ENCODE results near the gene STAG3. TPM values are rescaled to one million over a fixed set of nuclear protein-coding genes. Genes with fewer than 3 reads are reported as not detected.

The STAG3 gene
- total RNA-seq, 1 donor from 2014 or later = 0.36 TPM

GRCh38 chr7:100155553-100156317 lies 22.0 kb upstream of the STAG3 start:
- H3K9me3 Mint-ChIP-seq (ENCODE audit: unreplicated experiment) = no peaks in the 10 kb centered on the region
- peaks cover 7% of the 10 kb centered on the region for H3K4me1 Mint-ChIP-seq (ENCODE audit: low read depth, unreplicated experiment)
- peaks cover 9% of the 10 kb centered on the region for H3K36me3 ChIP-seq (ENCODE audit: insufficient read depth, low read length)
- no peak overlapping the region for H2AFZ ChIP-seq (ENCODE audit: low read depth, low read length)
- peaks cover 7% of the 10 kb centered on the region for H3K4me1 ChIP-seq (ENCODE audit: insufficient read depth, low read length)
- peak overlapping the region; percentile 18 for H3K9ac ChIP-seq (ENCODE audit: low read length)
- H3K27me3 Mint-ChIP-seq (ENCODE audit: low read depth, unreplicated experiment) = no peaks in the 10 kb centered on the region
- no peaks in the 10 kb centered on the region for H3K27me3 ChIP-seq (ENCODE audit: insufficient read depth, low read length)
- H3K36me3 Mint-ChIP-seq (ENCODE audit: low read depth, unreplicated experiment) = peaks cover 10% of the 10 kb centered on the region
- DNase-seq (ENCODE audit: low read depth) = no peak
- TF ChIP-seq CTCF (IDR thresholded peaks at IDR 0.05; ENCODE audit: insufficient read depth, low read depth, low read length) (no peak), EZH2 (IDR thresholded peaks at IDR 0.05; ENCODE audit: insufficient read depth, low read length) (no peak)
- H3K9me3 ChIP-seq (ENCODE audit: insufficient read depth, low read depth, low read length) = no peaks in the 10 kb centered on the region
- no peak overlapping the region for H3K4me3 Mint-ChIP-seq (ENCODE audit: unreplicated experiment)
- H4K20me1 ChIP-seq (ENCODE audit: insufficient read depth, low read length) = peaks cover 47% of the 10 kb centered on the region
- H3K27ac ChIP-seq (ENCODE audit: low read depth, low read length) = no peak overlapping the region
- H3K27ac Mint-ChIP-seq (ENCODE audit: unreplicated experiment) = no peak overlapping the region
- H3K79me2 ChIP-seq (ENCODE audit: insufficient read depth, low read length) = peaks cover 35% of the 10 kb centered on the region
- FAIRE-seq = no peak
- no peak overlapping the region for H3K4me3 ChIP-seq (ENCODE audit: insufficient read depth, low read depth, low read length)
- no peak overlapping the region for H3K4me2 ChIP-seq (ENCODE audit: low read length)

DNA sequence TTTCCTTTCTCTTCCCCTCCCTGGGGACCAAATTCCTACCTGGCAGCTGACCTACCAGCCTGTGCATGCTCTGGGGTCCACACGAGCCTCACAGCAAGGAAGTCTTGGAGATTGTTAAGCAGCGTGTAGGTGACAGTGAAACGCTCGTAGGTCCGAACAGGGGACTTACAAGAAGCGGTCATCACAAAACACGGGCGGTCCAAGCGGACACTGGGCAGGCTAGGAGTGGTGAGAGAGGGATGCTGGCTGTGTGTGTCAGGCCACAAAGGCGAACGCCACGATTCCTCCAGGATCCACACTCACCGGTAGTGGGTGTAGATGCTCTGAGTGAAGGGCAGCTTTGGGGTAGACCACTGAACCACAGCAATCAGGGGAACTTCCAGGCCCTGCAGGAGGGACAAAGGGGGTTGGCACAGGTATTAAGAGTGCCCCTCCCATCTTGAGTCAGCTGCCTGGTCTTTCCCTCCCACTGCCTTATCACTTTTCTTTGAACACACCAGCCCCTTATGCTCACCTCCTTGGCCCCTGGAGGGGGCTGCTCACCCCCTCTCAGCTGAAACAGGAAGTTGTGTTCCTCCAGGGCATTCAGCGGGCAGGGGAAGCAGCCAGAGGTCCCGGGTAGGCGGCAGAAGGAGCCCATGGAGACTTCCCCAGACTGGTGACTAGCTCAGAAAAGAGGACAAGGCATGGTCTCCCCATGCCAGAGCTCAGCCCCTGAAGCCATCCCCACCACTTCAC lies 21.2 kb upstream of the STAG3 start:
- Histone ChIP-seq H3K9ac (ENCODE audit: low read length) (peak overlapping the region; percentile 93), H3K4me2 (ENCODE audit: low read length) (peak overlapping the region; percentile 92)

More for the DNA sequence above, 21.2 kb upstream of the STAG3 start:
- H3K27ac Mint-ChIP-seq (ENCODE audit: unreplicated experiment) = no peak overlapping the region
- Histone ChIP-seq H3K4me3 (ENCODE audit: insufficient read depth, low read depth, low read length) (peak overlapping the region; percentile 77), H2AFZ (ENCODE audit: low read depth, low read length) (no peak overlapping the region), H3K36me3 (ENCODE audit: insufficient read depth, low read length) (peaks cover 9% of the 10 kb centered on the region), H3K9me3 (ENCODE audit: insufficient read depth, low read depth, low read length) (no peaks in the 10 kb centered on the region), H3K27ac (ENCODE audit: low read depth, low read length) (no peak overlapping the region), H4K20me1 (ENCODE audit: insufficient read depth, low read length) (peaks cover 47% of the 10 kb centered on the region), H3K4me1 (ENCODE audit: insufficient read depth, low read length) (peaks cover 7% of the 10 kb centered on the region), H3K79me2 (ENCODE audit: insufficient read depth, low read length) (peaks cover 35% of the 10 kb centered on the region), H3K27me3 (ENCODE audit: insufficient read depth, low read length) (no peaks in the 10 kb centered on the region)
- H3K4me3 Mint-ChIP-seq (ENCODE audit: unreplicated experiment) = peak overlapping the region; percentile 50
- FAIRE-seq (no peak), DNase-seq (ENCODE audit: low read depth) (no peak)
- H3K36me3 Mint-ChIP-seq (ENCODE audit: low read depth, unreplicated experiment) = peaks cover 10% of the 10 kb centered on the region
- peaks cover 7% of the 10 kb centered on the region for H3K4me1 Mint-ChIP-seq (ENCODE audit: low read depth, unreplicated experiment)
- no peaks in the 10 kb centered on the region for H3K27me3 Mint-ChIP-seq (ENCODE audit: low read depth, unreplicated experiment)
- H3K9me3 Mint-ChIP-seq (ENCODE audit: unreplicated experiment) = no peaks in the 10 kb centered on the region
- TF ChIP-seq CTCF (IDR thresholded peaks at IDR 0.05; ENCODE audit: insufficient read depth, low read depth, low read length) = no peak
- TF ChIP-seq EZH2 (IDR thresholded peaks at IDR 0.05; ENCODE audit: insufficient read depth, low read length) = no peak

Measured in astrocyte (in vitro differentiated cells and primary cell).